Activated naive CD4-positive, alpha-beta T cell treated with anti-CD3 and anti-CD28 coated beads for 36 hours (primary cell): Measurements from ENCODE around the gene RPS6KA1. TPM values are rescaled to one million over a fixed set of nuclear protein-coding genes. Genes with fewer than 3 reads are reported as not detected.
A peak's percentile ranks its signal among the peaks of the same experiment; 100 is the strongest.

Experiments used
- CTCF ChIA-PET: fragments of 350-600 bp; sonication (Branson Sonifier 250); formaldehyde crosslinking; loops from one replicate; lab custom pipeline; 2021; ENCODE audit warnings: antibody characterized with exemption; lab: Charles Lee
- DNase-seq: peaks from one replicate; pipeline ENCODE4 v3.0.0-alpha.2; 2020
- H3K27ac Mint-ChIP-seq: one replicate; pipeline ENCODE4 v1.8.0; 2021; ENCODE audit warnings: mild to moderate bottlenecking, mixed read lengths
- H3K27me3 Mint-ChIP-seq: one replicate; pipeline ENCODE4 v1.8.0; 2021; ENCODE audit warnings: low read depth, mixed read lengths
- H3K36me3 Mint-ChIP-seq: one replicate; pipeline ENCODE4 v1.8.0; 2021; ENCODE audit warnings: low read depth, mixed read lengths
- H3K4me1 Mint-ChIP-seq: one replicate; pipeline ENCODE4 v1.8.0; 2021; ENCODE audit warnings: low read depth, mixed read lengths
- H3K4me3 Mint-ChIP-seq: one replicate; pipeline ENCODE4 v1.8.0; 2021; ENCODE audit warnings: mild to moderate bottlenecking, moderate library complexity, mixed read lengths
- H3K9me3 Mint-ChIP-seq: one replicate; pipeline ENCODE4 v1.8.0; 2021; ENCODE audit warnings: mixed read lengths
- intact Hi-C: fragments of 100-400 bp; cut with micrococcal nuclease; formaldehyde crosslinking; loops from one replicate; pipeline ENCODE4 v1.15.1; 2023
- total RNA-seq, 2 experiments: library from RNA; stranded (reverse); gene quantifications; one replicate each; pipeline ENCODE4 v1.2.3, GENCODE V29; 2021

Gene RPS6KA1
- total RNA-seq, 2 experiments from 2014 or later: 83.5 to 86.4 TPM

- Mint-ChIP-seq H3K4me3 (no peak overlapping the region), H3K9me3 (no peaks in the 10 kb centered on the region), H3K27me3 (no peaks in the 10 kb centered on the region), H3K27ac (no peak overlapping the region), H3K36me3 (no peaks in the 10 kb centered on the region), H3K4me1 (no peaks in the 10 kb centered on the region)
- intact Hi-C loops: no loop called here
- CTCF ChIA-PET: interaction anchor here (1.1 to 1.2 kb wide), 3 partner anchors 10 to 101 kb away, joined by 3 to 5 read pairs (median 4); no protein-coding TSS in a partner anchor
- DNase-seq: no peak
These were observed 11.9 kb upstream of the RPS6KA1 start for GRCh38 chr1:26517766-26518049.

GRCh38 chr1:26518355-26518754, 11.2 kb upstream of the RPS6KA1 start:
- DNase-seq: no peak
- Mint-ChIP-seq H3K36me3 (no peaks in the 10 kb centered on the region), H3K9me3 (no peaks in the 10 kb centered on the region), H3K27me3 (no peaks in the 10 kb centered on the region), H3K4me1 (no peaks in the 10 kb centered on the region), H3K27ac (no peak overlapping the region), H3K4me3 (no peak overlapping the region)
- intact Hi-C loops: no loop called here
- CTCF ChIA-PET: interaction anchor here (1.1 to 1.2 kb wide), 3 partner anchors 10 to 101 kb away, joined by 3 to 5 read pairs (median 4); no protein-coding TSS in a partner anchor

- Mint-ChIP-seq H3K27me3 (peaks cover 3% of the 10 kb centered on the region), H3K27ac (no peak overlapping the region), H3K9me3 (no peaks in the 10 kb centered on the region), H3K4me1 (no peaks in the 10 kb centered on the region), H3K4me3 (no peak overlapping the region), H3K36me3 (no peaks in the 10 kb centered on the region)
- CTCF ChIA-PET: no interaction called here
- intact Hi-C loops: no loop called here
- no peak for DNase-seq
These were observed 9.2 kb upstream of the RPS6KA1 start for GRCh38 chr1:26520339-26520738.

GRCh38 chr1:26521669-26522030, 7.9 kb upstream of the RPS6KA1 start:
- H3K36me3 Mint-ChIP-seq: no peaks in the 10 kb centered on the region
- H3K27ac Mint-ChIP-seq: no peak overlapping the region
- peaks cover 3% of the 10 kb centered on the region for H3K27me3 Mint-ChIP-seq
- H3K4me1 Mint-ChIP-seq: no peaks in the 10 kb centered on the region
- no peak overlapping the region for H3K4me3 Mint-ChIP-seq
- DNase-seq: no peak
- intact Hi-C loops: no loop called here
- CTCF ChIA-PET: no interaction called here
- no peaks in the 10 kb centered on the region for H3K9me3 Mint-ChIP-seq

GRCh38 chr1:26522073-26522472, 7.5 kb upstream of the RPS6KA1 start:
- H3K4me1 Mint-ChIP-seq: no peaks in the 10 kb centered on the region
- no peak overlapping the region for H3K27ac Mint-ChIP-seq
- no peak for DNase-seq
- H3K27me3 Mint-ChIP-seq: peaks cover 3% of the 10 kb centered on the region
- H3K4me3 Mint-ChIP-seq: no peak overlapping the region
- no peaks in the 10 kb centered on the region for H3K36me3 Mint-ChIP-seq
- no peaks in the 10 kb centered on the region for H3K9me3 Mint-ChIP-seq
- intact Hi-C loops: no loop called here
- CTCF ChIA-PET: interaction anchor here (0.5 to 10.2 kb wide), 2 partner anchors 18 to 83 kb away, joined by 3 to 87 read pairs; no protein-coding TSS in a partner anchor

- CTCF ChIA-PET: interaction anchor here (0.5 to 10.2 kb wide), 2 partner anchors 16 to 392 kb away, joined by 4 to 87 read pairs; no protein-coding TSS in a partner anchor
- peaks cover 3% of the 10 kb centered on the region for H3K27me3 Mint-ChIP-seq
- no peak overlapping the region for H3K4me3 Mint-ChIP-seq
- H3K27ac Mint-ChIP-seq: no peak overlapping the region
- intact Hi-C loops: no loop called here
- no peak for DNase-seq
- peaks cover 2% of the 10 kb centered on the region for H3K4me1 Mint-ChIP-seq
- no peaks in the 10 kb centered on the region for H3K9me3 Mint-ChIP-seq
- H3K36me3 Mint-ChIP-seq: no peaks in the 10 kb centered on the region
These were observed 5.4 kb upstream of the RPS6KA1 start for GRCh38 chr1:26524181-26524580.

GRCh38 chr1:26526287-26526686, 3.3 kb upstream of the RPS6KA1 start:
- Mint-ChIP-seq H3K4me3 (no peak overlapping the region), H3K4me1 (peaks cover 15% of the 10 kb centered on the region), H3K27ac (no peak overlapping the region), H3K9me3 (no peaks in the 10 kb centered on the region), H3K36me3 (no peaks in the 10 kb centered on the region), H3K27me3 (peaks cover 3% of the 10 kb centered on the region)
- DNase-seq: no peak
- CTCF ChIA-PET: interaction anchor here (0.7 to 10.2 kb wide), 4 partner anchors 9 to 51 kb away, joined by 3 to 87 read pairs (median 4); no protein-coding TSS in a partner anchor
- intact Hi-C loops: no loop called here

- peaks cover 25% of the 10 kb centered on the region for H3K4me1 Mint-ChIP-seq
- H3K36me3 Mint-ChIP-seq: no peaks in the 10 kb centered on the region
- no peaks in the 10 kb centered on the region for H3K27me3 Mint-ChIP-seq
- peak overlapping the region; percentile 85 for H3K4me3 Mint-ChIP-seq
- H3K9me3 Mint-ChIP-seq: no peaks in the 10 kb centered on the region
- CTCF ChIA-PET: interaction anchor here (2.7 to 10.2 kb wide), 2 partner anchors 11 to 29 kb away, joined by 14 to 87 read pairs; no protein-coding TSS in a partner anchor
- peak overlapping the region; percentile 44 for H3K27ac Mint-ChIP-seq
- intact Hi-C loops: no loop called here
- DNase-seq: no peak
These were observed 231 bp upstream of the RPS6KA1 start for GRCh38 chr1:26529405-26529654.

GRCh38 chr1:26530410-26530894, 891 bp downstream of the RPS6KA1 start:
- intact Hi-C loops: loop anchor here (1.0 kb wide), 1 partner anchor 30 kb away; no protein-coding TSS in a partner anchor
- CTCF ChIA-PET: interaction anchor here (2.7 to 10.2 kb wide), 2 partner anchors 10 to 30 kb away, joined by 14 to 87 read pairs; no protein-coding TSS in a partner anchor
- Mint-ChIP-seq H3K4me1 (peaks cover 34% of the 10 kb centered on the region), H3K9me3 (no peaks in the 10 kb centered on the region), H3K27me3 (no peaks in the 10 kb centered on the region), H3K27ac (no peak overlapping the region), H3K36me3 (no peaks in the 10 kb centered on the region), H3K4me3 (peak overlapping the region; percentile 78)
- no peak for DNase-seq

GRCh38 chr1:26530895-26531598, 1.5 kb downstream of the RPS6KA1 start:
- CTCF ChIA-PET: interaction anchor here (2.7 to 10.2 kb wide), 2 partner anchors 9 to 31 kb away, joined by 14 to 87 read pairs; no protein-coding TSS in a partner anchor
- peak; percentile 45 for DNase-seq
- intact Hi-C loops: loop anchor here (1.0 kb wide), 1 partner anchor 31 kb away; no protein-coding TSS in a partner anchor
- H3K36me3 Mint-ChIP-seq: no peaks in the 10 kb centered on the region
- no peaks in the 10 kb centered on the region for H3K9me3 Mint-ChIP-seq
- no peaks in the 10 kb centered on the region for H3K27me3 Mint-ChIP-seq
- peak overlapping the region; percentile 78 for H3K4me3 Mint-ChIP-seq
- no peak overlapping the region for H3K27ac Mint-ChIP-seq
- peaks cover 34% of the 10 kb centered on the region for H3K4me1 Mint-ChIP-seq

GRCh38 chr1:26531651-26532131, 2.1 kb downstream of the RPS6KA1 start:
- no peak for DNase-seq
- intact Hi-C loops: no loop called here
- CTCF ChIA-PET: interaction anchor here (2.7 to 10.2 kb wide), 2 partner anchors 8 to 32 kb away, joined by 14 to 87 read pairs; no protein-coding TSS in a partner anchor
- no peak overlapping the region for H3K27ac Mint-ChIP-seq
- H3K4me3 Mint-ChIP-seq: no peak overlapping the region
- no peaks in the 10 kb centered on the region for H3K9me3 Mint-ChIP-seq
- H3K27me3 Mint-ChIP-seq: no peaks in the 10 kb centered on the region
- peaks cover 37% of the 10 kb centered on the region for H3K4me1 Mint-ChIP-seq
- H3K36me3 Mint-ChIP-seq: no peaks in the 10 kb centered on the region

- H3K27ac Mint-ChIP-seq: no peak overlapping the region
- no peaks in the 10 kb centered on the region for H3K9me3 Mint-ChIP-seq
- no peaks in the 10 kb centered on the region for H3K36me3 Mint-ChIP-seq
- DNase-seq: no peak
- H3K4me1 Mint-ChIP-seq: peaks cover 52% of the 10 kb centered on the region
- no peaks in the 10 kb centered on the region for H3K27me3 Mint-ChIP-seq
- CTCF ChIA-PET: interaction anchor here (1.6 to 2.7 kb wide), 2 partner anchors 34 to 277 kb away, joined by 3 to 10 read pairs; no protein-coding TSS in a partner anchor
- intact Hi-C loops: no loop called here
- H3K4me3 Mint-ChIP-seq: no peak overlapping the region
These were observed 4.5 kb downstream of the RPS6KA1 start for GRCh38 chr1:26533951-26534509.
